ENCODE measurements around the gene SLC6A3.

- TF ChIP-seq, protein P1, sequence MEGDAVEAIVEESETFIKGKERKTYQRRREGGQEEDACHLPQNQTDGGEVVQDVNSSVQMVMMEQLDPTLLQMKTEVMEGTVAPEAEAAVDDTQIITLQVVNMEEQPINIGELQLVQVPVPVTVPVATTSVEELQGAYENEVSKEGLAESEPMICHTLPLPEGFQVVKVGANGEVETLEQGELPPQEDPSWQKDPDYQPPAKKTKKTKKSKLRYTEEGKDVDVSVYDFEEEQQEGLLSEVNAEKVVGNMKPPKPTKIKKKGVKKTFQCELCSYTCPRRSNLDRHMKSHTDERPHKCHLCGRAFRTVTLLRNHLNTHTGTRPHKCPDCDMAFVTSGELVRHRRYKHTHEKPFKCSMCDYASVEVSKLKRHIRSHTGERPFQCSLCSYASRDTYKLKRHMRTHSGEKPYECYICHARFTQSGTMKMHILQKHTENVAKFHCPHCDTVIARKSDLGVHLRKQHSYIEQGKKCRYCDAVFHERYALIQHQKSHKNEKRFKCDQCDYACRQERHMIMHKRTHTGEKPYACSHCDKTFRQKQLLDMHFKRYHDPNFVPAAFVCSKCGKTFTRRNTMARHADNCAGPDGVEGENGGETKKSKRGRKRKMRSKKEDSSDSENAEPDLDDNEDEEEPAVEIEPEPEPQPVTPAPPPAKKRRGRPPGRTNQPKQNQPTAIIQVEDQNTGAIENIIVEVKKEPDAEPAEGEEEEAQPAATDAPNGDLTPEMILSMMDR (IDR thresholded peaks at IDR 0.05), result no peak
- TF ChIP-seq POLR2AphosphoS5 (IDR thresholded peaks at IDR 0.05; ENCODE audit: low read depth, low read length), result no peak
- TF ChIP-seq, protein P2, sequence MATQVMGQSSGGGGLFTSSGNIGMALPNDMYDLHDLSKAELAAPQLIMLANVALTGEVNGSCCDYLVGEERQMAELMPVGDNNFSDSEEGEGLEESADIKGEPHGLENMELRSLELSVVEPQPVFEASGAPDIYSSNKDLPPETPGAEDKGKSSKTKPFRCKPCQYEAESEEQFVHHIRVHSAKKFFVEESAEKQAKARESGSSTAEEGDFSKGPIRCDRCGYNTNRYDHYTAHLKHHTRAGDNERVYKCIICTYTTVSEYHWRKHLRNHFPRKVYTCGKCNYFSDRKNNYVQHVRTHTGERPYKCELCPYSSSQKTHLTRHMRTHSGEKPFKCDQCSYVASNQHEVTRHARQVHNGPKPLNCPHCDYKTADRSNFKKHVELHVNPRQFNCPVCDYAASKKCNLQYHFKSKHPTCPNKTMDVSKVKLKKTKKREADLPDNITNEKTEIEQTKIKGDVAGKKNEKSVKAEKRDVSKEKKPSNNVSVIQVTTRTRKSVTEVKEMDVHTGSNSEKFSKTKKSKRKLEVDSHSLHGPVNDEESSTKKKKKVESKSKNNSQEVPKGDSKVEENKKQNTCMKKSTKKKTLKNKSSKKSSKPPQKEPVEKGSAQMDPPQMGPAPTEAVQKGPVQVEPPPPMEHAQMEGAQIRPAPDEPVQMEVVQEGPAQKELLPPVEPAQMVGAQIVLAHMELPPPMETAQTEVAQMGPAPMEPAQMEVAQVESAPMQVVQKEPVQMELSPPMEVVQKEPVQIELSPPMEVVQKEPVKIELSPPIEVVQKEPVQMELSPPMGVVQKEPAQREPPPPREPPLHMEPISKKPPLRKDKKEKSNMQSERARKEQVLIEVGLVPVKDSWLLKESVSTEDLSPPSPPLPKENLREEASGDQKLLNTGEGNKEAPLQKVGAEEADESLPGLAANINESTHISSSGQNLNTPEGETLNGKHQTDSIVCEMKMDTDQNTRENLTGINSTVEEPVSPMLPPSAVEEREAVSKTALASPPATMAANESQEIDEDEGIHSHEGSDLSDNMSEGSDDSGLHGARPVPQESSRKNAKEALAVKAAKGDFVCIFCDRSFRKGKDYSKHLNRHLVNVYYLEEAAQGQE (IDR thresholded peaks at IDR 0.05; ENCODE audit: insufficient read depth in 1 of 2, low read depth in 2 of 2, low read length in 1 of 2), result no peak
Observed at GRCh38 chr5:1352231-1353219, 92.7 kb downstream of the SLC6A3 start.

All from Panc1 (cell line).